Lower leg skin (tissue), 4 donors: ENCODE measurements around the gene GARIN3. TPM values are rescaled to one million over a fixed set of nuclear protein-coding genes. Genes with fewer than 3 reads are reported as not detected.

Experiments
- DNase-seq, 2 donors: peaks; one replicate each; pipeline ENCODE4 v3.0.0-alpha.2; 2019; ENCODE audit warnings: low spot score in 2 of 2
- H3K4me3 ChIP-seq: fragments of 200-600 bp; sonication (generic); 2 replicates; pipeline ENCODE4 v1.5.1; 2017; ENCODE audit warnings: mild to moderate bottlenecking, low read depth; ENCODE audit not compliant: poor library complexity, severe bottlenecking
- CTCF ChIP-seq, 3 donors: fragments of 450-650 bp; IDR thresholded peaks; one replicate each; pipeline ENCODE4 v1.5.1; 2016; ENCODE audit warnings: antibody characterized with exemption in 3 of 3, mild to moderate bottlenecking in 3 of 3, moderate library complexity in 2 of 3
- POLR2A ChIP-seq, 2 donors: fragments of 450-650 bp; IDR thresholded peaks; one replicate each; pipeline ENCODE4 v1.6.1; 2016 to 2017; ENCODE audit warnings: antibody characterized with exemption in 2 of 2, mild to moderate bottlenecking in 1 of 2, moderate library complexity in 1 of 2
- WGBS, 2 donors: methylation state at CpG; one replicate each; pipeline ENCODE4 v1.1.5; 2018; 5-methylcytosine and 5-hydroxymethylcytosine counted together
- intact Hi-C: fragments of 100-400 bp; cut with DNase I; formaldehyde crosslinking; loops from one replicate; pipeline ENCODE4 v1.15.0; 2023; ENCODE audit warnings: low total_unique reads
- total RNA-seq, 4 donors: library from RNA; depleted of rRNA; stranded (reverse); fragments of >200 nt; gene quantifications; one replicate each; pipeline ENCODE4 v1.1.0, GENCODE V29; 2016

Gene GARIN3
- total RNA-seq, 4 donors from 2014 or later: not detected

DNA sequence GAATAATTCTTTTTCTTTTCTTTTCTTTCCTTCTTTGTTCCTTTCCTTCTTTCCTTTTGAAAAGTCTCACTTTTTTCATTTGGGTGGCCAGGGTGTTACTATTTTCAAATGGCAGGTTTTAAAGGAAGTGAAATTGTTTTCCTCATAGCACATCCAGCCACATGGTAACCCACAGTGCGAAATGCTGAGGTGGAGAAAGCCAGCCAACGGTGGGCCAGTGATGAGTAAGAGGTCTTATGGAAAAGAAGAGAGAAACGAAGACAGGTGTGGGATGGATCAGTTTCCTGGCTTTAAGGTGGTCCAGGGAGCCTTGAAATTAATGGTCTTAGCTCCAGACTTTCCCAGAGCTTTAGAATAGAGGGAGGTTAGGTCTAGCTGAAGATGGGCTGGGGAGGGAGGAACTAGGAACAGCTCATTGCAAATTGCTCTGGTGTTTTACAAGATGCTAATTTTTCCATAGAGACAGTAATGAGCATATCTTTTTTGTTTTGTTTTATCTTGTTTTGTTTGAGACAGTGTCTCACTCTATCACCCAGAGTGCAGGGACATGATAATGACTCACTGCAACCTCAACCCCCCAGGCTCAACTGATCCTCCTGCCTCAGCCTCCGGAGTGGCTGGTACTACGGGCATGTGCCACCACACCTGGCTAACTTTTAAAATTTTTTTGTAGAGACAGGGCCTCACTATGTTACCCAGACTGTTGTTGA, 32.4 kb upstream of the GARIN3 start:
- no peak for DNase-seq
- H3K4me3 ChIP-seq: no peak overlapping the region
- no peak for TF ChIP-seq CTCF (IDR thresholded peaks at IDR 0.05)
- TF ChIP-seq POLR2A (IDR thresholded peaks at IDR 0.05): no peak
- WGBS, 2 donors: 45 to 66% methylated on average over 4 to 5 of the region's 5 CpGs
- intact Hi-C loops: no loop called here

- no peak overlapping the region for H3K4me3 ChIP-seq
- TF ChIP-seq CTCF (IDR thresholded peaks at IDR 0.05) (no peak), POLR2A (IDR thresholded peaks at IDR 0.05) (no peak)
- intact Hi-C loops: no loop called here
- DNase-seq: no peak
- WGBS, 2 donors: 81 to 88% methylated on average over 3 of the region's 3 CpGs
These were observed 31.0 kb upstream of the GARIN3 start for GRCh38 chr5:157197086-157197485.

- no peak for DNase-seq
- no peak overlapping the region for H3K4me3 ChIP-seq
- TF ChIP-seq CTCF (IDR thresholded peaks at IDR 0.05): no peak
- TF ChIP-seq POLR2A (IDR thresholded peaks at IDR 0.05): no peak
- intact Hi-C loops: no loop called here
These were observed 30.0 kb upstream of the GARIN3 start for GRCh38 chr5:157196045-157196444.

DNA sequence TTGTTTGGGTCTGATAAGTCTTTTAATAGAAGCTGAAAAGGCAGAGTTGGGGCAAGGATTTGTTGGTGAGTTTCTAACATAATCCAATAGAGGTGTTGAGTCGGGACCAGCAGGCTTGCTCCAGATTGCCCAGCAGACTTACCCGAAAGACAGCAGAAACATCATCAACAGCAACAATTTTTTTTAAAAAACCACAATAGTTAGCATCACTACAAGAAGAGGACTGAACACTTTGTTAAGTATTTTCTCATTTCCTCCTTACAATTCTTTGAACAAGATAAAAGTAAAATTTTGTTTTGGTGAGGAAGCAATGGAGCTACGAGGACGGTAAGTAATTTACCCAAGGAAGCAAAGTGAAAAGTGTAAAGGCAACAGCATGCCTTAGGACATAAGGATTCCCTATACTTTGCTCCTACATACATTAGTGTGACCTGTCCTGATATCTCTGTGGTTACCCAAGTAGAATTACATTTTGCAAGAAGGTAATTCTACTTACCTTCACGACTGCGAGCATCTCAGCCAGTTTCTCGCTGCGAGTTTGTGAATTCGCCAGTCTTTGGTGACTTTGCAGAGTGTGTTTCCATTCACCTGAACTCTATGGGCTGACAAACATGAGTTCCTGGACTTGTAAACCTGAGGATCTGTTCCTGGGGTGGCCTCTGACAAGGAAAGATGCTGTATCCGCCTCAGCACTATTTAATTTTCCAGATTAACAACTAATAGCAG, 27.8 kb upstream of the GARIN3 start:
- no peak for TF ChIP-seq CTCF (IDR thresholded peaks at IDR 0.05)
- TF ChIP-seq POLR2A (IDR thresholded peaks at IDR 0.05): no peak
- WGBS, 2 donors: 84 to 88% methylated on average over 10 of the region's 10 CpGs
- intact Hi-C loops: no loop called here
- H3K4me3 ChIP-seq: no peak overlapping the region
- DNase-seq: no peak

DNA sequence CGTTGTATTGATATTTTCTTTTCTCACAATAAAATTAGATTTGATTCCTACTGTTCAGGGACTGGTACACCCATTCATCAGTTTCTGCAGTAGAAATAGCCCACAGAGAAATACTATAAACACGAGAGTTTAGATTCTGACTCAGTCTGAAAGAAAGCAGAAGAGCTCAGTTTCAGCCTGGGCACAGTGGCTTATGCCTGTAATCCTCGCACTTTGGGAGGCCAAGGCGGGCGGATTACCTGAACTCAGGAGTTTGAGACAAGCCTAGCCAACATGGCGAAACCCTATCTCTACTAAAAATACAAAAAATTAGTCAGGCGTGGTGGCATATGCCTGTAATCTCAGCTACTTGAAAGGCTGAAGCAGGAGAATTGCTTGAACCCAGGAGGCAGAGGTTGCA, 23.2 kb upstream of the GARIN3 start:
- intact Hi-C loops: no loop called here
- DNase-seq: no peak
- 87 to 90% methylated on average over 7 of the region's 7 CpGs for WGBS, 2 donors
- TF ChIP-seq POLR2A (IDR thresholded peaks at IDR 0.05) (no peak), CTCF (IDR thresholded peaks at IDR 0.05) (no peak)
- no peak overlapping the region for H3K4me3 ChIP-seq
